Activated CD4-positive, alpha-beta T cell treated with anti-CD3 and anti-CD28 coated beads for 36 hours (primary cell): ENCODE measurements around the gene CRB1. TPM values are rescaled to one million over a fixed set of nuclear protein-coding genes. Genes with fewer than 3 reads are reported as not detected.
A peak's percentile ranks its signal among the peaks of the same experiment; 100 is the strongest.
"Not testable (repeated sequence)": the region's sequence is repeated elsewhere in the genome, so short reads cannot be mapped to it uniquely, and the experiment has no call there.

Experiments used
- ATAC-seq: fragments of 200-7000 bp; cut with Tn5 transposase; one replicate; pipeline ENCODE4 v1.10.0; 2021; ENCODE audit warnings: mild to moderate bottlenecking, moderate library complexity
- CTCF ChIA-PET: fragments of 350-600 bp; sonication (Branson Sonifier 250); formaldehyde crosslinking; loops from one replicate; lab custom pipeline; 2021; ENCODE audit warnings: antibody characterized with exemption; lab: Charles Lee
- POLR2A ChIA-PET: fragments of 350-600 bp; sonication (Branson Sonifier 250); formaldehyde crosslinking; loops from one replicate; lab custom pipeline; 2021; ENCODE audit warnings: antibody characterized with exemption, inconsistent platforms; lab: Charles Lee
- DNase-seq: peaks from one replicate; pipeline ENCODE4 v3.0.0-alpha.2; 2020
- H3K27ac Mint-ChIP-seq: one replicate; pipeline ENCODE4 v1.8.0; 2021; ENCODE audit warnings: mixed read lengths
- H3K27me3 Mint-ChIP-seq: one replicate; pipeline ENCODE4 v1.8.0; 2021; ENCODE audit warnings: mixed read lengths
- H3K36me3 Mint-ChIP-seq: one replicate; pipeline ENCODE4 v1.8.0; 2021; ENCODE audit warnings: low read depth, mixed read lengths
- H3K4me1 Mint-ChIP-seq: one replicate; pipeline ENCODE4 v1.8.0; 2021; ENCODE audit warnings: mixed read lengths
- H3K4me3 Mint-ChIP-seq: one replicate; pipeline ENCODE4 v1.8.0; 2021; ENCODE audit warnings: mild to moderate bottlenecking, moderate library complexity, mixed read lengths
- H3K9me3 Mint-ChIP-seq: one replicate; pipeline ENCODE4 v1.8.0; 2021; ENCODE audit warnings: low read depth, mixed read lengths
- intact Hi-C, 2 experiments: fragments of 100-400 bp; cut with DNase I in 1 of 2; cut with micrococcal nuclease in 1 of 2; formaldehyde crosslinking; loops; one replicate each; pipeline versions ENCODE4 v1.14.2 to v1.15.1; 2022 to 2024; cut with DNase I, micrococcal nuclease
- total RNA-seq, 2 experiments: library from RNA; stranded (reverse); gene quantifications; one replicate each; pipeline ENCODE4 v1.2.3, GENCODE V29; 2021

The CRB1 gene
- total RNA-seq, 2 experiments from 2014 or later, result 0.05 to 0.09 TPM

GRCh38 chr1:197402189-197402588, 134.1 kb downstream of the CRB1 start:
- Mint-ChIP-seq H3K4me3 (no peak overlapping the region), H3K4me1 (peaks cover 3% of the 10 kb centered on the region), H3K27ac (no peak overlapping the region), H3K27me3 (peaks cover 6% of the 10 kb centered on the region), H3K36me3 (no peaks in the 10 kb centered on the region), H3K9me3 (no peaks in the 10 kb centered on the region)
- ChIA-PET CTCF (interaction anchor here (3.3 kb wide), 1 partner anchor 10 kb away, joined by 11 read pairs; no protein-coding TSS in a partner anchor), POLR2A (no interaction called here)
- DNase-seq, result no peak
- ATAC-seq, result no peak
- intact Hi-C loops, result loop anchor here in 1 of 2 experiments (5.0 to 10.0 kb wide), 2 partner anchors 373 to 520 kb away; partner anchors contain the start of gene DENND1B

GRCh38 chr1:197404774-197405173, 136.7 kb downstream of the CRB1 start:
- CTCF ChIA-PET, result interaction anchor here (0.6 to 3.3 kb wide), 3 partner anchors 13 to 285 kb away, joined by 3 to 11 read pairs (median 3); no protein-coding TSS in a partner anchor
- H3K9me3 Mint-ChIP-seq, H3K27ac Mint-ChIP-seq, POLR2A ChIA-PET, DNase-seq, H3K36me3 Mint-ChIP-seq, H3K4me3 Mint-ChIP-seq, H3K27me3 Mint-ChIP-seq: not testable (repeated sequence)
- peaks cover 15% of the 10 kb centered on the region for H3K4me1 Mint-ChIP-seq
- intact Hi-C loops, result loop anchor here in 1 of 2 experiments (5.0 to 10.0 kb wide), 2 partner anchors 370 to 518 kb away; partner anchors contain the start of gene DENND1B
- peak; percentile 55 for ATAC-seq

- H3K36me3 Mint-ChIP-seq, H3K27me3 Mint-ChIP-seq, DNase-seq, H3K27ac Mint-ChIP-seq, CTCF ChIA-PET, ATAC-seq, POLR2A ChIA-PET, H3K4me3 Mint-ChIP-seq, H3K9me3 Mint-ChIP-seq: not testable (repeated sequence)
- H3K4me1 Mint-ChIP-seq, result peaks cover 17% of the 10 kb centered on the region
- intact Hi-C loops, result loop anchor here in 1 of 2 experiments (10.0 kb wide), 1 partner anchor 369 kb away; the partner anchor contains the start of gene DENND1B
These were observed 137.6 kb downstream of the CRB1 start for GRCh38 chr1:197405614-197406013.

GRCh38 chr1:197413564-197413963, 145.5 kb downstream of the CRB1 start:
- Mint-ChIP-seq H3K4me1 (peaks cover 13% of the 10 kb centered on the region), H3K27ac (no peak overlapping the region), H3K9me3 (no peaks in the 10 kb centered on the region), H3K4me3 (no peak overlapping the region), H3K36me3 (no peaks in the 10 kb centered on the region), H3K27me3 (no peaks in the 10 kb centered on the region)
- ATAC-seq, result peak; percentile 86
- CTCF ChIA-PET, result no interaction called here
- intact Hi-C loops, result no loop called here
- no peak for DNase-seq
- POLR2A ChIA-PET, result no interaction called here

- ATAC-seq (no peak), DNase-seq (no peak)
- H3K9me3 Mint-ChIP-seq, result no peaks in the 10 kb centered on the region
- ChIA-PET POLR2A (no interaction called here), CTCF (interaction anchor here (1.7 kb wide), 1 partner anchor 15 kb away, joined by 5 read pairs; no protein-coding TSS in a partner anchor)
- intact Hi-C loops, result no loop called here
- H3K4me3 Mint-ChIP-seq, result no peak overlapping the region
- peaks cover 3% of the 10 kb centered on the region for H3K4me1 Mint-ChIP-seq
- H3K27me3 Mint-ChIP-seq, result no peaks in the 10 kb centered on the region
- H3K36me3 Mint-ChIP-seq, result no peaks in the 10 kb centered on the region
- no peak overlapping the region for H3K27ac Mint-ChIP-seq
These were observed 147.2 kb downstream of the CRB1 start for GRCh38 chr1:197415221-197415620.

- intact Hi-C loops, result no loop called here
- POLR2A ChIA-PET, result no interaction called here
- Mint-ChIP-seq H3K4me1 (no peaks in the 10 kb centered on the region), H3K9me3 (no peaks in the 10 kb centered on the region), H3K27ac (no peak overlapping the region), H3K4me3 (no peak overlapping the region), H3K27me3 (no peaks in the 10 kb centered on the region), H3K36me3 (no peaks in the 10 kb centered on the region)
- CTCF ChIA-PET, result no interaction called here
- ATAC-seq (no peak), DNase-seq (no peak)
These were observed 150.6 kb downstream of the CRB1 start for GRCh38 chr1:197418693-197419092.

- no peak overlapping the region for H3K27ac Mint-ChIP-seq
- no peaks in the 10 kb centered on the region for H3K4me1 Mint-ChIP-seq
- no peaks in the 10 kb centered on the region for H3K36me3 Mint-ChIP-seq
- no peak for ATAC-seq
- no peak overlapping the region for H3K4me3 Mint-ChIP-seq
- ChIA-PET POLR2A (no interaction called here), CTCF (no interaction called here)
- H3K9me3 Mint-ChIP-seq, result no peaks in the 10 kb centered on the region
- intact Hi-C loops, result no loop called here
- DNase-seq, result no peak
- H3K27me3 Mint-ChIP-seq, result no peaks in the 10 kb centered on the region
These were observed 154.9 kb downstream of the CRB1 start for GRCh38 chr1:197422993-197423392.

GRCh38 chr1:197424380-197424779, 156.3 kb downstream of the CRB1 start:
- Mint-ChIP-seq H3K4me3 (no peak overlapping the region), H3K4me1 (no peaks in the 10 kb centered on the region), H3K27me3 (no peaks in the 10 kb centered on the region), H3K36me3 (no peaks in the 10 kb centered on the region), H3K9me3 (no peaks in the 10 kb centered on the region), H3K27ac (no peak overlapping the region)
- POLR2A ChIA-PET, result no interaction called here
- CTCF ChIA-PET, result no interaction called here
- DNase-seq (no peak), ATAC-seq (no peak)
- intact Hi-C loops, result no loop called here

- no peaks in the 10 kb centered on the region for H3K27me3 Mint-ChIP-seq
- DNase-seq (no peak), ATAC-seq (no peak)
- intact Hi-C loops, result no loop called here
- no peaks in the 10 kb centered on the region for H3K4me1 Mint-ChIP-seq
- ChIA-PET CTCF (no interaction called here), POLR2A (no interaction called here)
- H3K9me3 Mint-ChIP-seq, result no peaks in the 10 kb centered on the region
- H3K4me3 Mint-ChIP-seq, result no peak overlapping the region
- no peak overlapping the region for H3K27ac Mint-ChIP-seq
- H3K36me3 Mint-ChIP-seq, result no peaks in the 10 kb centered on the region
These were observed 161.3 kb downstream of the CRB1 start for GRCh38 chr1:197429372-197429771.

GRCh38 chr1:197435224-197435623, 167.2 kb downstream of the CRB1 start:
- no peak for ATAC-seq
- H3K4me3 Mint-ChIP-seq, result no peak overlapping the region
- no peaks in the 10 kb centered on the region for H3K9me3 Mint-ChIP-seq
- ChIA-PET POLR2A (interaction anchor here (0.6 kb wide), 1 partner anchor 27 kb away, joined by 7 read pairs; no protein-coding TSS in a partner anchor), CTCF (interaction anchor here (0.6 to 0.7 kb wide), 2 partner anchors 35 to 376 kb away, joined by 3 to 4 read pairs; no protein-coding TSS in a partner anchor)
- H3K27ac Mint-ChIP-seq, result no peak overlapping the region
- H3K4me1 Mint-ChIP-seq, result no peaks in the 10 kb centered on the region
- H3K36me3 Mint-ChIP-seq, result no peaks in the 10 kb centered on the region
- intact Hi-C loops, result no loop called here
- DNase-seq, result no peak
- no peaks in the 10 kb centered on the region for H3K27me3 Mint-ChIP-seq

GRCh38 chr1:197437601-197438000, 169.5 kb downstream of the CRB1 start:
- no peaks in the 10 kb centered on the region for H3K9me3 Mint-ChIP-seq
- H3K27ac Mint-ChIP-seq, result no peak overlapping the region
- H3K4me1 Mint-ChIP-seq, result no peaks in the 10 kb centered on the region
- H3K27me3 Mint-ChIP-seq, result no peaks in the 10 kb centered on the region
- POLR2A ChIA-PET, result no interaction called here
- no peak overlapping the region for H3K4me3 Mint-ChIP-seq
- intact Hi-C loops, result no loop called here
- DNase-seq (no peak), ATAC-seq (no peak)
- CTCF ChIA-PET, result no interaction called here
- H3K36me3 Mint-ChIP-seq, result no peaks in the 10 kb centered on the region

GRCh38 chr1:197438010-197438790, 170.1 kb downstream of the CRB1 start:
- Mint-ChIP-seq H3K36me3 (no peaks in the 10 kb centered on the region), H3K4me3 (no peak overlapping the region), H3K27ac (no peak overlapping the region), H3K9me3 (no peaks in the 10 kb centered on the region), H3K27me3 (no peaks in the 10 kb centered on the region), H3K4me1 (no peaks in the 10 kb centered on the region)
- intact Hi-C loops, result no loop called here
- ATAC-seq (no peak), DNase-seq (no peak)
- ChIA-PET POLR2A (no interaction called here), CTCF (no interaction called here)
